ENCODE measurements around the gene TMEM164.

The TMEM164 gene

GRCh38 chrX:110049096-110049495 lies 46.2 kb downstream of the TMEM164 start:
- H3K4me3 ChIP-seq (ENCODE audit: low read length) = no peak overlapping the region
- no peak for DNase-seq (ENCODE audit: low read depth)
- no peak for TF ChIP-seq CTCF (conservative IDR thresholded peaks at IDR 0.05; ENCODE audit: low read length)

- no peak for DNase-seq (ENCODE audit: low read depth)
- TF ChIP-seq CTCF (conservative IDR thresholded peaks at IDR 0.05; ENCODE audit: low read length) = no peak
- no peak overlapping the region for H3K4me3 ChIP-seq (ENCODE audit: low read length)
Observed at GRCh38 chrX:110050386-110050785, 47.5 kb downstream of the TMEM164 start.

- TF ChIP-seq CTCF (conservative IDR thresholded peaks at IDR 0.05; ENCODE audit: low read length) = no peak
- H3K4me3 ChIP-seq (ENCODE audit: low read length) = no peak overlapping the region
- DNase-seq (ENCODE audit: low read depth) = no peak
Observed at GRCh38 chrX:110050901-110051300, 48.0 kb downstream of the TMEM164 start.

- H3K4me3 ChIP-seq (ENCODE audit: low read length) = no peak overlapping the region
- no peak for TF ChIP-seq CTCF (conservative IDR thresholded peaks at IDR 0.05; ENCODE audit: low read length)
- DNase-seq (ENCODE audit: low read depth) = no peak
Observed at GRCh38 chrX:110051559-110051958, 48.6 kb downstream of the TMEM164 start.

GRCh38 chrX:110052303-110052702 lies 49.4 kb downstream of the TMEM164 start:
- H3K4me3 ChIP-seq (ENCODE audit: low read length) = no peak overlapping the region
- no peak for TF ChIP-seq CTCF (conservative IDR thresholded peaks at IDR 0.05; ENCODE audit: low read length)
- DNase-seq (ENCODE audit: low read depth) = no peak

- DNase-seq (ENCODE audit: low read depth) = no peak
- no peak for TF ChIP-seq CTCF (conservative IDR thresholded peaks at IDR 0.05; ENCODE audit: low read length)
- H3K4me3 ChIP-seq (ENCODE audit: low read length) = no peak overlapping the region
Observed at GRCh38 chrX:110053453-110053852, 50.5 kb downstream of the TMEM164 start.

- no peak for DNase-seq (ENCODE audit: low read depth)
- H3K4me3 ChIP-seq (ENCODE audit: low read length) = no peak overlapping the region
- no peak for TF ChIP-seq CTCF (conservative IDR thresholded peaks at IDR 0.05; ENCODE audit: low read length)
Observed at GRCh38 chrX:110055616-110056015, 52.7 kb downstream of the TMEM164 start.

All from AG10803 (cell line).